Right lobe of liver (tissue), 4 donors: Measurements from ENCODE around the gene PPP1R12B.

Source experiments
- POLR2A ChIP-seq: fragments of 450-650 bp; IDR thresholded peaks from one replicate; pipeline ENCODE4 v1.6.1; 2017; ENCODE audit warnings: antibody characterized with exemption, mild to moderate bottlenecking
- TF ChIP-seq, protein P1 (sequence below), 4 donors: fragments of 200-600 bp in 3 of 4; fragments of 450-650 bp in 1 of 4; IDR thresholded peaks; one replicate each; pipeline versions ENCODE4 v1.5.1 to v1.8.0; 2016 to 2022; ENCODE audit warnings: antibody characterized with exemption in 4 of 4, mild to moderate bottlenecking in 2 of 4
- donor health status: DM: no; HTN: no; CAD: no.
- donor health status: DM: no; HTN: no; CAD: no.
- donor health status: DM: no; HTN: yes; CAD: no.

- TF ChIP-seq, protein P1, sequence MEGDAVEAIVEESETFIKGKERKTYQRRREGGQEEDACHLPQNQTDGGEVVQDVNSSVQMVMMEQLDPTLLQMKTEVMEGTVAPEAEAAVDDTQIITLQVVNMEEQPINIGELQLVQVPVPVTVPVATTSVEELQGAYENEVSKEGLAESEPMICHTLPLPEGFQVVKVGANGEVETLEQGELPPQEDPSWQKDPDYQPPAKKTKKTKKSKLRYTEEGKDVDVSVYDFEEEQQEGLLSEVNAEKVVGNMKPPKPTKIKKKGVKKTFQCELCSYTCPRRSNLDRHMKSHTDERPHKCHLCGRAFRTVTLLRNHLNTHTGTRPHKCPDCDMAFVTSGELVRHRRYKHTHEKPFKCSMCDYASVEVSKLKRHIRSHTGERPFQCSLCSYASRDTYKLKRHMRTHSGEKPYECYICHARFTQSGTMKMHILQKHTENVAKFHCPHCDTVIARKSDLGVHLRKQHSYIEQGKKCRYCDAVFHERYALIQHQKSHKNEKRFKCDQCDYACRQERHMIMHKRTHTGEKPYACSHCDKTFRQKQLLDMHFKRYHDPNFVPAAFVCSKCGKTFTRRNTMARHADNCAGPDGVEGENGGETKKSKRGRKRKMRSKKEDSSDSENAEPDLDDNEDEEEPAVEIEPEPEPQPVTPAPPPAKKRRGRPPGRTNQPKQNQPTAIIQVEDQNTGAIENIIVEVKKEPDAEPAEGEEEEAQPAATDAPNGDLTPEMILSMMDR (IDR thresholded peaks at IDR 0.05): peak; percentile 46 to 71 (median 51)
- TF ChIP-seq POLR2A: no peak
Observed at GRCh38 chr1:202501281-202501680, 152.8 kb downstream of the PPP1R12B start.
